IMR-90 (cell line): ENCODE data around the gene TARBP2. TPM values are rescaled to one million over a fixed set of nuclear protein-coding genes. Genes with fewer than 3 reads are reported as not detected.
A peak's percentile ranks its signal among the peaks of the same experiment; 100 is the strongest.

ENCODE experiments used
- ATAC-seq: fragments of 200-7000 bp; cut with Tn5 transposase; 2 replicates; pipeline ENCODE4 v1.9.1; 2020; ENCODE audit warnings: low read depth, mild to moderate bottlenecking, moderate library complexity
- BruUV-seq: library from RNA; stranded (reverse); fragments of 400-500 nt; replicated peaks from 2 replicates; lab custom pipeline; 2021; lab: Mats Ljungman, UMichigan
- CTCF ChIA-PET: fragments of 300-600 bp; formaldehyde crosslinking; extraction: SDS; loops from one replicate; lab custom pipeline; 2021; ENCODE audit warnings: antibody characterized with exemption; lab: Yijun Ruan, JAX
- POLR2A ChIA-PET: fragments of 300-600 bp; sonication (Branson Sonifier 250); formaldehyde crosslinking; loops from one replicate; lab custom pipeline; 2022; ENCODE audit warnings: antibody characterized with exemption; ENCODE audit not compliant: unreplicated experiment; lab: Charles Lee
- DNase-seq: peaks from one replicate; pipeline ENCODE4 v3.0.0; 2013
- H2AFZ ChIP-seq: replicated peaks from 2 replicates; pipeline ENCODE3; 2013; ENCODE audit warnings: low read length, mild to moderate bottlenecking; ENCODE audit not compliant: poor library complexity
- H2AK5ac ChIP-seq: 2 replicates; pipeline ENCODE4 v1.6.1; 2013; ENCODE audit warnings: low read depth, low read length, inconsistent platforms
- H2AK9ac ChIP-seq: replicated peaks from 2 replicates; pipeline ENCODE3; 2013; ENCODE audit warnings: mild to moderate bottlenecking, low read depth, low read length, moderate library complexity; ENCODE audit not compliant: poor library complexity
- H2BK120ac ChIP-seq: 2 replicates; pipeline ENCODE4 v1.6.1; 2013; ENCODE audit warnings: low read depth, low read length, inconsistent platforms
- H2BK15ac ChIP-seq: 3 replicates; pipeline ENCODE4 v1.6.1; 2013; ENCODE audit warnings: low read depth, low read length, inconsistent platforms
- H2BK20ac ChIP-seq: 2 replicates; pipeline ENCODE4 v1.6.1; 2013; ENCODE audit warnings: low read depth, mild to moderate bottlenecking, inconsistent platforms, low read length, moderate library complexity
- H2BK5ac ChIP-seq: 2 replicates; pipeline ENCODE4 v1.6.1; 2013; ENCODE audit warnings: mild to moderate bottlenecking, low read depth, low read length, inconsistent platforms; ENCODE audit not compliant: poor library complexity, severe bottlenecking
- H3K14ac ChIP-seq: replicated peaks from 2 replicates; pipeline ENCODE4 v1.6.1; 2013; ENCODE audit warnings: low read depth, low read length, inconsistent platforms
- H3K18ac ChIP-seq: 2 replicates; pipeline ENCODE4 v1.6.1; 2013; ENCODE audit warnings: low read depth, low read length, control low read depth
- H3K23ac ChIP-seq: 2 replicates; pipeline ENCODE4 v1.6.1; 2013; ENCODE audit warnings: low read depth, low read length, inconsistent platforms
- H3K27ac ChIP-seq: 2 replicates; pipeline ENCODE4 v1.5.1; 2013; ENCODE audit warnings: mild to moderate bottlenecking, control low read depth, low read length; ENCODE audit not compliant: insufficient read depth
- H3K27me3 ChIP-seq: 2 replicates; pipeline ENCODE4 v1.6.1; 2013; ENCODE audit warnings: low read length; ENCODE audit not compliant: control insufficient read depth, insufficient read depth
- H3K36me3 ChIP-seq: 2 replicates; pipeline ENCODE4 v1.6.1; 2013; ENCODE audit warnings: low read length, mixed read lengths; ENCODE audit not compliant: control insufficient read depth, insufficient read depth
- H3K4ac ChIP-seq: 2 replicates; pipeline ENCODE4 v1.6.1; 2013; ENCODE audit warnings: low read depth, low read length, inconsistent platforms
- H3K4me1 ChIP-seq: 2 replicates; pipeline ENCODE4 v1.6.1; 2013; ENCODE audit warnings: low read length, mixed read lengths; ENCODE audit not compliant: control insufficient read depth, insufficient read depth
- H3K4me2 ChIP-seq: 2 replicates; pipeline ENCODE4 v1.6.1; 2013; ENCODE audit warnings: low read depth, mild to moderate bottlenecking, control low read depth, low read length, moderate library complexity
- H3K4me3 ChIP-seq: 2 replicates; pipeline ENCODE4 v1.5.1; 2013; ENCODE audit warnings: low read depth, mild to moderate bottlenecking, control low read depth, low read length, moderate library complexity; ENCODE audit not compliant: insufficient read depth
- H3K56ac ChIP-seq: 2 replicates; pipeline ENCODE4 v1.6.1; 2013; ENCODE audit warnings: low read length, inconsistent platforms; ENCODE audit not compliant: insufficient read depth; ENCODE audit errors: extremely low read depth
- H3K79me1 ChIP-seq, 2 experiments: 2 replicates each; pipeline ENCODE4 v1.6.1; 2013; ENCODE audit warnings: low read length in 2 of 2, inconsistent platforms in 1 of 2, low read depth in 1 of 2
- H3K9ac ChIP-seq: 2 replicates; pipeline ENCODE4 v1.6.1; 2013; ENCODE audit warnings: low read depth, low read length, control low read depth
- H3K9me1 ChIP-seq: 2 replicates; pipeline ENCODE4 v1.6.1; 2013; ENCODE audit warnings: low read length, inconsistent platforms; ENCODE audit not compliant: insufficient read depth
- H3K9me3 ChIP-seq: 2 replicates; pipeline ENCODE4 v1.6.1; 2013; ENCODE audit warnings: low read length; ENCODE audit not compliant: control insufficient read depth, insufficient read depth
- H4K20me1 ChIP-seq: 2 replicates; pipeline ENCODE4 v1.6.1; 2013; ENCODE audit warnings: low read length, inconsistent platforms; ENCODE audit not compliant: insufficient read depth
- H4K5ac ChIP-seq: 2 replicates; pipeline ENCODE4 v1.6.1; 2013; ENCODE audit warnings: mild to moderate bottlenecking, low read depth, low read length, control low read depth
- H4K8ac ChIP-seq, 2 experiments: 2 replicates each; pipeline ENCODE4 v1.6.1; 2013; ENCODE audit warnings: low read depth in 2 of 2, low read length in 2 of 2, control low read depth in 1 of 2, inconsistent platforms in 1 of 2
- H4K91ac ChIP-seq: 2 replicates; pipeline ENCODE4 v1.6.1; 2013; ENCODE audit warnings: low read depth, low read length, inconsistent platforms; ENCODE audit not compliant: insufficient read depth
- POLR2A ChIP-seq: IDR thresholded peaks from 2 replicates; pipeline ENCODE4 v1.6.1; 2012; ENCODE audit warnings: mild to moderate bottlenecking, low read depth, low read length
- WGBS, 2 experiments: methylation state at CpG; one replicate each; pipeline versions ENCODE4 v1.1.5 to v1.1.7; 2013; ENCODE audit warnings: missing lambda C conversion rate in 2 of 2; ENCODE audit not compliant: insufficient read length in 1 of 2; ENCODE audit errors: extremely low coverage in 2 of 2; 5-methylcytosine and 5-hydroxymethylcytosine counted together
- dilution Hi-C: fragments of 300-500 bp; cut with HindIII; formaldehyde crosslinking; loops from one replicate; pipeline ENCODE4 v1.14.3; 2018; ENCODE audit warnings: low sequenced_read_pairs; ENCODE audit not compliant: unreplicated experiment
- in situ Hi-C: fragments of 300-500 bp; cut with MboI; formaldehyde crosslinking; loops from 3 replicates; pipeline ENCODE4 v1.14.3; 2019; ENCODE audit warnings: low sequenced_read_pairs, inconsistent platforms, mixed read lengths
- intact Hi-C: fragments of 100-400 bp; cut with micrococcal nuclease; formaldehyde crosslinking; loops from 2 replicates; pipeline ENCODE4 v1.10.0; 2022
- polyA plus RNA-seq, 3 experiments: library from polyadenylated mRNA; depleted of rRNA; stranded (reverse); fragments of >200 nt; gene quantifications; 2 replicates each; pipeline ENCODE4 v1.2.3, GENCODE V29; 2012; ENCODE audit warnings: low replicate concordance in 1 of 3
- total RNA-seq: library from RNA; depleted of rRNA; stranded (reverse); fragments of >200 nt; gene quantifications from 2 replicates; pipeline ENCODE4 v1.2.3, GENCODE V29; 2012

The TARBP2 gene
- total and polyA plus RNA-seq, 2 of the 4 experiments (the other 2 are of a cell fraction), result 27.4 to 46.1 TPM

GRCh38 chr12:53474819-53475218 lies 26.3 kb upstream of the TARBP2 start:
- 86 to 100% methylated on average over 1 to 9 of the region's 13 CpGs for WGBS, 2 experiments
- no peak overlapping the region for H4K91ac ChIP-seq
- H3K9me1 ChIP-seq, result no peaks in the 10 kb centered on the region
- peak overlapping the region; percentile 7 for H2BK5ac ChIP-seq
- peaks cover 85% of the 10 kb centered on the region for H4K20me1 ChIP-seq
- ATAC-seq (no peak), DNase-seq (no peak)
- no peak overlapping the region for H2BK120ac ChIP-seq
- no peak overlapping the region for H2AK9ac ChIP-seq
- H3K4me2 ChIP-seq, result no peak overlapping the region
- H3K9me3 ChIP-seq, result no peaks in the 10 kb centered on the region
- BruUV-seq, result no TSS peak
- intact Hi-C loops, result no loop called here
- no peak overlapping the region for H4K5ac ChIP-seq
- no peak overlapping the region for H3K4ac ChIP-seq
- H2BK20ac ChIP-seq, result no peak overlapping the region
- H3K18ac ChIP-seq, result no peak overlapping the region
- peaks cover 76% of the 10 kb centered on the region for H3K36me3 ChIP-seq
- H3K79me1 ChIP-seq, result peaks cover 34 to 75% of the 10 kb centered on the region in 2 experiments
- no peak for TF ChIP-seq POLR2A
- H3K4me3 ChIP-seq, result no peak overlapping the region
- H3K4me1 ChIP-seq, result peaks cover 9% of the 10 kb centered on the region
- no peaks in the 10 kb centered on the region for H3K27me3 ChIP-seq
- no peak overlapping the region for H3K9ac ChIP-seq
- CTCF ChIA-PET, result interaction anchor here (0.6 to 2.7 kb wide), 2 partner anchors 10 to 123 kb away, joined by 3 to 6 read pairs; no protein-coding TSS in a partner anchor
- H2AK5ac ChIP-seq, result no peak overlapping the region
- POLR2A ChIA-PET, result no interaction called here
- in situ Hi-C loops, result no loop called here
- no peak overlapping the region for H2BK15ac ChIP-seq
- no peak overlapping the region for H3K14ac ChIP-seq
- H3K23ac ChIP-seq, result no peak overlapping the region
- no peak overlapping the region for H3K27ac ChIP-seq
- dilution Hi-C loops, result no loop called here
- no peak overlapping the region for H2AFZ ChIP-seq
- no peak overlapping the region for H4K8ac ChIP-seq
- no peak overlapping the region for H3K56ac ChIP-seq
